GM06990 (cell line): ENCODE measurements around the gene ZBTB48.

Source experiments
- DNase-seq: peaks from one replicate; pipeline ENCODE4 v3.0.0-alpha.2; 2011; ENCODE audit not compliant: insufficient read length; ENCODE audit errors: extremely low read depth
- H3K27me3 ChIP-seq: replicated peaks from 2 replicates; pipeline ENCODE4 v1.6.0; 2011; ENCODE audit warnings: low read length; ENCODE audit not compliant: control insufficient read depth, insufficient read depth
- H3K36me3 ChIP-seq: 2 replicates; pipeline ENCODE4 v1.5.1; 2011; ENCODE audit warnings: low read length; ENCODE audit not compliant: control insufficient read depth, insufficient read depth
- H3K4me3 ChIP-seq: replicated peaks from 2 replicates; pipeline ENCODE4 v1.5.1; 2011; ENCODE audit warnings: low read depth, mild to moderate bottlenecking, control low read depth, low read length
- TF ChIP-seq, protein P1 (sequence below): IDR thresholded peaks from 2 replicates; pipeline ENCODE4 v1.5.1; 2011; ENCODE audit warnings: low read length, control low read depth, mild to moderate bottlenecking, inconsistent platforms; ENCODE audit not compliant: insufficient read depth, poor library complexity, severe bottlenecking

Gene ZBTB48

GRCh38 chr1:6637770-6638169 lies 58.0 kb downstream of the ZBTB48 start:
- TF ChIP-seq, protein P1, sequence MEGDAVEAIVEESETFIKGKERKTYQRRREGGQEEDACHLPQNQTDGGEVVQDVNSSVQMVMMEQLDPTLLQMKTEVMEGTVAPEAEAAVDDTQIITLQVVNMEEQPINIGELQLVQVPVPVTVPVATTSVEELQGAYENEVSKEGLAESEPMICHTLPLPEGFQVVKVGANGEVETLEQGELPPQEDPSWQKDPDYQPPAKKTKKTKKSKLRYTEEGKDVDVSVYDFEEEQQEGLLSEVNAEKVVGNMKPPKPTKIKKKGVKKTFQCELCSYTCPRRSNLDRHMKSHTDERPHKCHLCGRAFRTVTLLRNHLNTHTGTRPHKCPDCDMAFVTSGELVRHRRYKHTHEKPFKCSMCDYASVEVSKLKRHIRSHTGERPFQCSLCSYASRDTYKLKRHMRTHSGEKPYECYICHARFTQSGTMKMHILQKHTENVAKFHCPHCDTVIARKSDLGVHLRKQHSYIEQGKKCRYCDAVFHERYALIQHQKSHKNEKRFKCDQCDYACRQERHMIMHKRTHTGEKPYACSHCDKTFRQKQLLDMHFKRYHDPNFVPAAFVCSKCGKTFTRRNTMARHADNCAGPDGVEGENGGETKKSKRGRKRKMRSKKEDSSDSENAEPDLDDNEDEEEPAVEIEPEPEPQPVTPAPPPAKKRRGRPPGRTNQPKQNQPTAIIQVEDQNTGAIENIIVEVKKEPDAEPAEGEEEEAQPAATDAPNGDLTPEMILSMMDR, result no peak
- Histone ChIP-seq H3K4me3 (no peak overlapping the region), H3K27me3 (no peaks in the 10 kb centered on the region), H3K36me3 (peaks cover 35% of the 10 kb centered on the region)
- DNase-seq, result no peak

- H3K27me3 ChIP-seq, result no peaks in the 10 kb centered on the region
- H3K4me3 ChIP-seq, result no peak overlapping the region
- H3K36me3 ChIP-seq, result peaks cover 31% of the 10 kb centered on the region
- TF ChIP-seq, protein P1, result no peak
- DNase-seq, result no peak
Measured at GRCh38 chr1:6638226-6638625, 58.4 kb downstream of the ZBTB48 start.
